ENCODE results near the gene LUC7L3.

GRCh38 chr17:50785126-50785525 lies 65.7 kb downstream of the LUC7L3 start:
- TF ChIP-seq CTCF (IDR thresholded peaks at IDR 0.05): no peak
- TF ChIP-seq EZH2 (IDR thresholded peaks at IDR 0.05; ENCODE audit: borderline replicate concordance, insufficient read depth, low read depth, low read length, poor library complexity, severe bottlenecking): no peak

All from B cell (primary cell).